CD4-positive, alpha-beta T cell treated with Interleukin-17A for 4 hours (primary cell): ENCODE measurements around the gene MRPL45.

Experiments
- DNase-seq: peaks from one replicate; pipeline ENCODE4 v3.0.0-alpha.2; 2020; ENCODE audit warnings: mixed read lengths

The MRPL45 gene

DNA sequence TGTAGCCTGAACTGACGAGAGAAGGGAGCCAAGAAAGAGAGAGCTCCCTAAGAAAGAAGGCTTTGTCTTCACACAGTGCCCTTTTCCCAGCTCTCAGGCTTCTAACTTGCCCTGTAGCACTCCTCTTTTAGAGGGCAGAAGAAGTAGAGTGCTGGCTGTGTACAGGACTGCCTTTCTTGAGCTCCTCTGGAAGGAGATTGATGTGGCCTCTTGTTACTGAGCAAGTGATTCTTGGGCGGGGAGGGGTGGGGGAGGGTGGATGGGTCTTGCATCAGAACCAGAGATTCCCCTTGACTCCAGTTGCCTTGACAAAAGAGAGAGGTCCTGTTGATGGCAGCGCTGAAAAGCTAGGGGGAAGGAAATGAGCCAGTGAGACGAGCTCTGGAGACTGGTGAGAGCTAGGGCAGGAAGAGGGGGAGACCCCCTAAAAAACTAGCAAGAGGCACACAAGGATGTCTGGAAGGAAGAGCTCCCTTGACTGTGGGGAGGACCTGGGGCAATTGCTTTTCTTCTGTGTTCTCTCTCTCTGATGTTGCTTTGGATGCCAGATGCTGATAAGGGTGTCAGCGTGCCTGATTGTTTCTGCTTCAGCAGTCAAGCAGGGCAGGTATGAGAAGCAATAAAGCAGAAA is 28.4 kb downstream of the MRPL45 start:
- DNase-seq: no peak

DNA sequence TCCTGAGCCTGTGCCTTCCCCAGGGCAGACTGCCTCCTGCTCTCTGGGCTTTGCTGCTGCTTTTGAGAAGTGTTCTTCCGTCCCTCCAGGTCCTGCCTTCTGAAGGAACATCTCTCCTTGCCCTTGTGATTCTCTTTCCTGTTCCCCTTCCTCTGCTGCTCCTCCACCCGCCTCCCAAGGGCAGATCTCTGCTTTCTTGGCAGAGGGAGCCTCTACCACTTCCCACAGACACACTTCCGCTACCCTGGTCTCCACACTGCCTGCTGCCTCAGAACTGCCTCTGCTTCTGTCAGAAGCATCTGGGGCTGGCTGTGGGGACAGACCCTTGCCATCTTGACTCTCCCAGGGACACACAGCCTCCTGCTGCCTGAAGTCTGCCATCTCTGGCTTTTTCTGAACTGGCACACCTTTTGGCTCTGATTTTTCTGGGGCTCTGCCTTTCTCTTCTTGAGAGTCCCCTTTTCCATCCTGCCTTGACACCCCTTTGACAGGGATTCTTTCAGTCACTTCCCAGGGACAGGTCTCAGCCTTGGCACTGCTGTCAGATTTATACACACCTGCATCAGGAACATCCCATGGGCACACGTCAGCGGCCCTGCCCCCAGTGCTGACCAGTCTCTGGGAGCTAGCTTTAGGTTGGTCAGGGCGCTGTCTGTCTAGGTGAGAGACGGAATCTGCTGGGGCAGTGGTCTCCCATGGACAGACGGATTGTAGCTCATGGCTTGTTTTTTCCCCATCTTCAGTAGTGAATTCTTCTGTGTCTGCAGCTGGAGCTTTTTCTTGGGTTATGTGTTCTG is 30.2 kb downstream of the MRPL45 start:
- no peak for DNase-seq

DNA sequence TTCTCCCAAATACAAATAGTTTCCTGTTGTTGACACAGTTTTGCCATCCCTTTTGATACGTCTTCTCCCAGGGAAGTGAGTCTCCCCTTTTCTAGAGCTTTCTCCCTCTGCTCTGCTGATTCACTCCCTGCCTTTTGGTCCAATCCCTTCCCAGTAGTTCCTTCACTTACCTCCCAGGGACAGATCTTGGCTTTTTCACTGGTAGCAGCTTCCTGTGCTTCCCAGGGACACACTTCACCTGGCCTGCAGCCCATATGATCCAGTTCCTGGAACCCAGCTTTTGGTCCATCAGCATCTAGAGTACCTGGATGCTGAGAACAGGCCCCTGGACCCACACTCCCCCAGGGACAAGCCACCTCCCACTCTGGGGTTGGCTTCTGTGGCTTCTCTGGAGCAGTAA is 31.0 kb downstream of the MRPL45 start:
- DNase-seq: no peak

DNA sequence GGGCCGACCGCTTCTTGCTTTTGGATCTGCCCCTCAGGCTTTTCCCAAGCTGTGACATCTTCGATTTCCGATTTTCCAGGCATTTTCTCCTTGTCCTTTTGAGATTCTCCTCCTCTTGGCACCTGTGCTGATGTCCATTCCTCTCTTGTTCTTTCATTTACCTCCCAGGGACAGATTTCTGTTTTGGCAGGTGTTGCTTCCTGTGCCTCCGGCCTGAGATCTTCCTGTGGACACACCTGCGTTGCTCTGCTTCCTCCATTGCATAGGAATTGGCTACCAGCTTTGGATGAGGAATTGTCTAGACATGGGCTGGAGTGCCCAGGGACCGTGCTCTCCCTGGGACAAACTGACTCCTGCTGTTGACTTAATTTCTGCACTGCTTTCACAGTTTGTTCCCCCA is 31.7 kb downstream of the MRPL45 start:
- DNase-seq: no peak

DNA sequence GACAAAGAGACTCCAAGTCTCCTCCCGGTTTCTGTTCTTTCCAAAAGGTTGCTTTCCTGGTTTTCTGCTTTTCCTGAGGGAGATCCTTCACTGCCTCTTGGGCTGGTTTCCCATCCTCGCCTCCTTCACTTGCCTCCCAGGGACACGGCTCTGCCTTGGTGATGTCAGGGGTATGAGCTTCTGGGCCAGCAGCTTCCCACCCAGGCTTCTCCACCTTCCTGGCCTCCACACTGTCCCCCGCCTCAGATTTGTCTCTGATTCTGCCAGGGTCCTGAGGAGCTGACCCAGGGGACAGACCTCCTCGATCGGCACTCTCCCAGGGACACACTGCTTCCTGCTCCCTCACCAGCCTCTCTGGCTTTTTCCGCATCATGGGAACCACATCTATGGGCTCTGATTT is 32.3 kb downstream of the MRPL45 start:
- DNase-seq: no peak

DNA sequence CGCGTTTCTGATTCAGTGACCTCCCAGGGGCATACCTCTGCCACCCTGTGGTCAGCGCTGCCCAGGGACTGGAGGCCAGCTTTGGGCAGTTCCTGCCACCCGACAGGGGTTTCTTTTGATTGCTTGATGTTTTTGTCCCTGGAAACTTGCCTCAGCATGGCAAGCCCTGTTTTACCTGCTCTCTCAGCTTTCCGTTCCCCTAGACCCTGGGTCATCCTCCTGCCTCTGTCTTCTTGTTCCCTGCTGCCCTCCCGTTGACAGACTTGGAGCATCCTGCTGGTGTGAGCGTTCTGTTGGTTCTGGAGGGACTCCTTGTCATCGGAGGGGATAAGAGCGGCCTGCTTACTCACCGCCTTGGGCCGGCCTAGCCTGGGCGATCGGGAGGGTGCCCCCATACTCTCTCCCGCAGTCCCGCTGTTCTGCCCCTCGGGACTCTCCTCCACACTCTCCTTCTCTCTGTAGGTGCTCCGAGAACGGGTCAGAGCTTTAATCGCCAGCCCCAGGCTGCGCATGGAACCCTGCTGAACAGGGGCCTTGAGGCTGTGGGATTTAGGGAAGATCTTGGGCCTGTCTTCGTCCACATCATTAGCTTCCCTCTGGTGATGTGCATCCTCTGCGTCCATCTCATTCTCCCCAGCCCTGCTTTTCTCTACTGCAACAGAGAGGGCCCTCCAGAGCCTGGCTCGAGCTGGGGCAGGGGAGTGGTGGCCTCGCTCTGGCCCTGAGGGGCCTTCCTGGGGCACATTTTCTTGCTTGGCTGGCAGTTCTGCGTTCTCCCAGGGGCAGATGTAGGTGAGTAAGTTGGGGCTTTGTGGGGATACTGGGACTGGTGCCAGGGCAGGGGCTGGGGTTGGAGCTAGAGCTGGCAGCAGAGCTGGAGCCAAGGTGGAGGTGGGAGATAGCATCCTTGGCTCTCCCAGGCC is 33.1 kb downstream of the MRPL45 start:
- DNase-seq: no peak

DNA sequence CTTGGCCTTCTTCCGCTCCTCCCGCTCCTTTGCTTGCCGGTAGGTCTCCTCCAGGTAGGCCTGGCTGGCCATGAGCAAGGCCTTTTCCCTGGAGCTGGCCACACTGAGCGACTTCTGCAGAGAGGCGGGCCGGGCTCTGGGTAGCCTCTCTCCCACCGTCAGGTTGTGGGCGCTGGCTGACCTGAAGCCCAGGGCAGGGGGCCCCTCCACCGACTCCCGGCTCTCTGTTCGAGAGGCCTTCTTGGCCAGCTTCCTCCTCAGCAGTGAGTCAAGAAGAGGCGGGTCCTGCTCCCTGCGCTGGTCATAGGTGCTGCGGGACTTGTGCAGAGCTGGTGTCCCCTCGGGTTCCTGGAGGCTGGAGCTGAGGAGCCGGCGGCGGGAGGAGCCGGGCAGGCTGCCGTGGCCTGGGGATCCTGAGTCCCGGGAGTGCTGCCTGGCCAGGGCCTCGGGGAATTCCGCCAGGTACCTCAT is 34.0 kb downstream of the MRPL45 start:
- no peak for DNase-seq

DNA sequence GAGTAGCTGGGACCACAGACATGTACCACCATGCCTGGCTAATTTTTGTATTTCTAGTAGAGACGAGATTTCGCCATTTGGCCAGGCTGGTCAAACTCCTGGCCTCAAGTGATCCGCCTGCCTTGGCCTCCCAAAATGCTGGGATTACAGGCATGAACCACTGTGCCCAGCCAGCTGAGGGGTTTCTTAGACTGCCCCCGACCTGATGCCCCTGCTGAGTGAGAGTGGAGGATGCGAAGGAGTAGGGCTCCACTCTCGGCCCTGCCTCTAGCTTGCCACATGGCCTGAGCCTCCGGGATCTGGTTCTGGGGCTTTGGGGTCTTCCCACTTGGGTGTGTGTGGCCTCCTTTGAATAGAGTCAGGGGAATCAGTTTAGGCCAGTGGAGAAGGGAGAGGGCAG is 35.8 kb downstream of the MRPL45 start:
- no peak for DNase-seq

DNA sequence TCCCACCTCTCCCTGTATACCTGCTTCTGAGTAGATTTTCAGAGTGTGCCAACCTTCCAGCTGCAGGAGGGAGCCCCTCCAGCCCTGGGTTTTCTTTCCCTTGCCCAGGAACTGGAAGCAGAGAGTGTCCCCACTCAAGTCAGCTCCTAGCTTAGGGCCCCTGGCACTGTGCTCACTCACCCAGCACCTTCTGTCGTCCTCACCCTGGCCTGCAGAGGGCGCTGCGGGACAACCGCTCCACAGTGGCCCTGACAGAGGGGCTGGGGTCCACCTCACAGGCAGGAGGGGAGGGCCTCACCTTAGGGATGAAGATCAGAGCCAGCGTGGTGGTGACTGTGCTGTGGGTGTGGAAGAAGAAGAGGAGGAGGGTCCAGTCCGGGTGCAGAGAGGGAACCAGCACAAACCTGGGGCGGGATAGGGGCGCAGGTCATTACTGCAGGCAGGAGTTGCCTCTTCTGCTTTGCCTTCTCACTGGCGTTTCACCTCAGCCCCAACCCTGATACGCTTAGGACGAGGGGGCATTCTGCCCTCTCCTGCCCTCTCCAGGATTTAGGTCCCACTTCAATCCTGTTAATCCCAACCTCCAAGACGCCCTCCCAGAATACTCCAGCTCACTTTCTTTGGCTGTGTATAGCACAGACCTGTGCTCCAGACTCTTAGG is 36.8 kb downstream of the MRPL45 start:
- peak; percentile 40 for DNase-seq

DNA sequence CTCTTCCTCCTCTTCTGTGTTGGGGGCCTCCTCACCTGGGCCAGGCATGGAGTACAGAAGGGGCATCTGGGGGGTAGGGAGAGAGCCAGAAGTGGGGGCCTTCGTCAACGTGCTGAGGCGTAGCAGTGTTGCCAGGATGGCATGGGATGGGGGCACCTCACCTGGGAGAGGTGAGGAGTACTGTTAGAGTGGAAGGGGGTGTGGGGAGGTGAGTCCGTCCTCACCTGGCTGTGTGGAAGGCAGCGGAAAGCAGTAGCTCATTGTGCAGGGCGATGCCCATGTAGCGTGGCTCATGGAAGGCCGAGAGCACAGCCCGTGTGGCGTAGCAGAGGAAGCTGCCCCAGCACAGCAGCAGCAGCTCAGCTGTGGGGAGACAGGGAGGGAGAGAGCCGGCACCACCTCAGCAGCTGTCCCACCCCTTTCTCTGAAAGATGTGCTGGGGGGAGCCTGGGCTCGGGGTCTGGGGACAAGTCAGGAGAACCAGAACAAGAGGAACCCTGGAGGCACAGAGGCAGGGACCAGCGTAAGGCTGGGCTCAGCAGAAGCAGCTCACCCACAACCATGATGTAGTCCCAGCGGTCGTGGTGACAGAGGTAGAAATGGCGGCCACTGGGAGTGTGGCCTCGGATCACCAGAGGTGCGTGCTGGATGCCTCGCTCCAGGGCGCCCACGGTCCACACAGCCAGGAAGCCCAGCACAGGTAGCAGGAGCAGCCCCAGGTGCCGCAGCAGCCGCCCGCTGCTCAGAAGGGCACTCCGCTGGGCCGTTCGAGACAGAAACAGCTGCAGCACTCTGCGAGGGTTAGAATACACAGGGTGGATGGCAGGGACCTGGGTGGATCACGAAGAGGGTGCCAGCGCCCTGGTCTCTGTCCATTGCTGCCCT is 37.8 kb downstream of the MRPL45 start:
- no peak for DNase-seq

DNA sequence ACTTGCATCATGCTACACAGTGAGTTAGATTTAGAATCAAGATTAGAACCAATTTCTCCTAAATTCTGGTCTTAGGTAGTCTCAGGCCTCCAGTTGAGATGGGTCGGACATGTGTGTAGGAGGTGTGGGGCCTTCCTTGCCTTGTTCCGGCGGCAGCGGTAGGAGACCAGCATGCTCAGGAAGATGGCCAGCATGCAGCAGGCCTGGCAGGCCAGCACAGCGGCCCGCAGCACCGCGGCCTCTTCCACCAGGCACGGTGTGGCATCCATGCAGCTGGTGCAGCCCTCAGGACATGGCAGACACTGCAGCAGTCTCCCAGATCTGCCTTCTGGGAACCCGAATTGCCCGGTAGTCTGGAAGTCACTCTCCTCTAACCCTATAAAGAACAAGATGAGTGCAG is 39.9 kb downstream of the MRPL45 start:
- no peak for DNase-seq

DNA sequence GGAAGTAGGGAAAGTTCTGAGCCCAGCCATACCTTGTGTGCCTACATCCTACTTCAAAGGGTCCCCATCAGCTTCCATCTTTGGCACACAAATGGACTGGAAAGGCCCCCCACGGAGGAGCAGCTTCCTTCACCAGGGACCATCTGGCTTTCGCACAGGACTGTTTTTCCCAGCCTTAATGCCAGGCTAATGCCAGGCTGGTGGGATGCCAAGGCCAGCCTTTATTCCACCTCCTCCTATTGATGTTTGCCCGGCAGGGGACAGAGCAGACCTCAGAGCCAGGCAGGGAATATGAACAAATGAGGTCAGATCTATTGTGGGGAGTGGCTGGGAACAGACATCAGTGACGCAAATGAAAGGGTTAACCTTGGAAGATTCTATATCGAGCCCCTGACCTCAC is 41.1 kb downstream of the MRPL45 start:
- DNase-seq: no peak

DNA sequence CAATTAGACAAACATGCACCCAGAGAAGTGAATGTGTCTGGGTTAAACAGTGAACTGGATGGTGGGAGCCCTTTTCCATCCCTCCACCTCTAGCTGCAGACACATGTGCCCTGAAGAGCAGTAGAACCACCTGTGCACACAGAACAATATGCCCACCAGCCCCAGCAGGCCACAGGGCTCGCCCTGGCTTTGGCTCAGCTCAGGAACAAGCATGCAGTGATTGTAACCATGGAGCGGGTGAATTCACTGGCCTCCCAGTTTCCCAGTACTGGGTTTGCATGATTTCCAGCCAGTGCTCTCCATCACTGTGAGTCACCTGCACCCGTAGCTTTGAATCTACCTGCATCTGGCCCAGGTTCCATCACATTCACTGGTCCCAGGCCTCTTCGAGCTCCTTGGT is 41.6 kb downstream of the MRPL45 start:
- DNase-seq: no peak

DNA sequence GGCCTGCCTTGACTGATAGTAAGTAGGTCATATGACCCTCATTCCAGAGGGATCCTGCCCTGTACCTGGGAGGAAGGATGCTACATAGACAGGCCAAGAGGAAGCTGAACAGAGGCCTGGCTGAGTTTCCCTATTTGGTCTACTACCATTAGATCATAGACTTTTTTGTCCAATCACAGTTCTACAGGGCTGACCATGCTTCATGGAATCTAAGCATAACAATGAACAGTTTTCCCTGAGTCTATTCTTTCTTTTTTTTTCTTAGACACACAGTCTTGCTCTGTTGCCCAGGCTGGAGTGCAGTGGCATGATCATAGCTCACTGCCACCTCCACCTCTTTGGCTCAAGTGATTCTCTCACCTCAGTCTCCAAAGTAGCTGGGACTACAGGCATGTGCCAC is 42.9 kb downstream of the MRPL45 start:
- DNase-seq: no peak

DNA sequence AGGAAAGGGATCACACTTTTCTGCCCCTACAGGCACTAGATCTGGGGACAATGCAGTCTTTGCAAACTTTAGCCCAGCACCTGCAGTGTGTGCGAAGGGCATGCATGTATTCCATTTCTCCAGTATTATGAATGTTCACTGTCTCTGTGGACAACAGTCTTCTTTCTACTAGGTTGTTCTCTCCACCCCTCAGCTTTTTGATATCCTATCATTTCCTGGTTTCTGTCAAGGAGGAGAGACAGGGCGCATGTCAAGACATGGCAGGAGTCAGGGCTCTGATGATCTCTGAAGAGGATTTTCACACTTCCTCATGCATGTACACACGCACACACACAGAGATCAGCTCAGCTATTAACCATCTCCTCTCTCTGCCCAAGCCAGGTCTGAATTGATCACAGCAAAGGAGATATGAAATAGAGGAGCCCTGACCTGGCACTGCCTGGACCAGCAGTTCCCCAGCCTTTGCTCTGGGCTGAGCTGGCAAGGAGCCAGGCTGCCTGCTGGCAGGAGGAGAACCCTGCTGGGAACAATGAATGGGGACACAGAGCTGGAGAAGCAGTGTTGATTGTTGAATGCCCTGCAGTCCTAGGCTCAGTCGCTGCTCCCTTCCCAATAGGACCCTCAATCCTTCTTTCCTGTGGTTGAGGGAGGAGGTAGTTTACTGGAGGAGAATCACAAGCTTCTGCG is 44.2 kb downstream of the MRPL45 start:
- no peak for DNase-seq

DNA sequence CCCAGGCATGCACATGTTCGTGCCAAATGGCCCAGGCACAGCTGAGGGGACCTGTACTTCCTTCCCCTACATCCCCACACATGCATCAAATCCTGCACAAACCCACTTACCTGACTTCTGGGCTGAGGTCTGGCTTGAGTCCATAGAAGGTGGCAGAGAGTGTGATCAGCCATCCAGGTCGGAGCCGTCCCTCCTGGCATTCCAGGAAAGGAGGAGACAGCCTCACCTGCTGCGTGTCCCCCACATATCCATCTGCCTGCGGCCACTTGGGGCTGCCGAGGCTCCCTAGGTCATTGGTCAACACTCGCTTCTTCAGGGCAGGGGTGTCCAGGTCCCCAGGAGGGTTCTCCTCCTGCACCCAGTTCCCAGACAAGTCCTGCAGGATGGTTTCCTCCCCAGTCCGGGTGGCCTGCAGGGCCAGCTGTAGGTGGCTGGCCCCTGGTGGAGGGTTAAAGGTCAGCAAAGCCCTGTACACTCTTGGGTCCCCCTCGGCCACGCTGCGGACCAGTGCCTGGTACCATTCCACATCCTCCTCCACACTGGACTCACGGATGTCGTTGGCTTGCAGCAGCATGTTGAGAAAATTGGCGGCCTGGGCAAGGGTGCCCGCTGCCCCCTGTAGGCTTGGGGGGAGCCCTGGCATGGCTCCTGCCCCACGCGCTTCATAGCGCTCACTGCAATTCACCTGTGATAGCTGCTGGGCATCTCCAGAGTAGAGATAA is 46.1 kb downstream of the MRPL45 start:
- DNase-seq: no peak

DNA sequence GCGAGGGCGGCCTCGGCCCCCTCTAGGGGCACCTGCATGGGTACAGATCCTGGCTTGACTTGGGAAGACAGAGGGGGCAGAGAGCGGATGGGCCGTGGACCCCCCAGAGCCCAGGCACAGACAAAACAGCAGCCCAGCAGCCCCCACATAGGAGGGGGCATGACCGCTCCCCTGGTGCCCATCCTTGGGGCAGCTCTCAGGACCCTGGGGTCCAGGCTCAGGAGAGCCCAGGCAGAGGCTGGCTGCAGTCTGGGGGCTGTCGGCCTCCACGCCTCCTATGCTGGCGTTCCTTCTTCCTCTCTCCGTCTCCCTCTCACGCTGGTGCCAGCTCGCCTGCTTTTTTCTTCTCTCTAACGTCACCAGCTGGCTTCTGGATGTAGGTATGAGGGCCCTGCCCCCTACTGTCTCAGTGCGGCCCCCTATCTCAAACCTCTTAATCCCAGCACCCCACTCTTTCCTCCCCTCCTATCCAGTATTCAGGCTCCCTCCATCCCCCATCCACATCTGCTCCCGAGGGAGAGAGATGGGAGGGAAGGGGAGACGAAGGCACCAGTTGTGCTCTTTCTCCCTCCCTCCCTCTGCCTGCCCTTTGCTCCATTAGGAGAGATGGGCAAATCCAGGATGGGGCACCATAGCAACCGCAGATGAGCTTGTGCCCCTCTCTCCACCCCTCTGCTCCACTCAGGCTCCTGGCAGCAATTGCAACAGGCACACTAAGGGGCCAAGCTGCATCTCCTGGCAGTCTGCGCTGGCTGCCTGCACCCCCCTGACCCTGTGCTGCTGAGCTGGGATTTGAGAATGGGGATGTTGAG is 46.8 kb downstream of the MRPL45 start, which contains the start of gene GPR179:
Gene GPR179, minus strand, starts transcription at position 349 of the 812 bp plus-strand sequence. Its CDS starts 167 bp downstream, at position 182.
- DNase-seq: no peak

DNA sequence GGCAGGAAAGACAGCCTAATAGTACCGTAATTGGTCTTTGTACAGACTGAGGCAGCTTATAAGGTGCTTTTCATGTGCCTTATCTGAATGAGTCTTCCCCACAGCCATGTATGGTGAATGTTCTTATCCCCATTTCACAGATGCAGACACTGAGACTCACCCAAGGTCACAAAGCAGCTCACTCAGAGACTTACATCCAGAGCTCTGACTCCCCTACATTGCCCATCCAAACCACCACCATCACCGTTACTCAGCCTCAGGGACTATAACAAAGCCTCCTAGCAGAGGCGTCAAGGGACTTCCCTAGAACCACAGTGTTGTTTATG is 47.4 kb downstream of the MRPL45 start:
- DNase-seq: no peak

DNA sequence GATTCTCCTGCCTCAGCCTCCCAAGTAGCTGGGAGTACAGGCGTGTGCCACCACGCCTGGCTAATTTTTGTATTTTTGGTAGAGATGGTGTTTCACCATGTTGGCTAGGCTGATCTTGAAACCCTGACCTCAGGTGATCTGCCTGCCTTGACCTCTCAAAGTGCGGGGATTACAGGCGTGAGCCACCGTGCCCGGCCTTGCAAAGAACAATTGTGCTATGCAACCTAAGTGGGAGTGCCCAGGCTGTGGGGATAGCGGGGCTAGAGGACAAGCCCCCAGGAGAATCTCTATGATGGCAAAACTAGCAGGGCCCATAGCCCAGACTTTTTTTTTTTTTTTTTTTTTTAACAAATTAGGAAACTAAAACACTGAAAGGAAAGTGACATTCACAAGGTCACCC is 48.8 kb downstream of the MRPL45 start:
- no peak for DNase-seq
